ENCODE results near the gene CTTNBP2.

DNA sequence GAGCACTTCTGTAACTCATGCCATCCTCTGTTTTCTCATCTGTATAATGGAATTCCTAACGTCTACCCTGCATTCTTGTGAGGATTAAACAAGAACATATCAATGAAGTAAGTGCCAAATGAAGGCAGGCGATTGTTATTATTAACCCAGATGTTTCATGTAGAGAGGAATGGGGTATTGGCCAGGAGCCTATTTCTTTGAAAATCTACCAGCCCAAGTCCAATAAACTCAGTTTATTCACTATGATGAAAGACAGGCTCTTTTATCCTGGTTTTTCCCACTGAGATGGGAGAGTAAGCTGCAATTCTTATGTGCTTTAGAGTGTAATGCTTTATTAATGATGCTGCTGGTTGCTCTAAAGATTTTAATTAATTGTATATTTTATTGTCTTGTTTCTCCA, 9.6 kb downstream of the CTTNBP2 start:
- TF ChIP-seq GABPA (IDR thresholded peaks at IDR 0.05; ENCODE audit: low read depth) (no peak), RFX5 (IDR thresholded peaks at IDR 0.05; ENCODE audit: low read length) (no peak), MXI1 (IDR thresholded peaks at IDR 0.05; ENCODE audit: low read depth, low read length) (no peak), FOXJ3 (CRISPR knock-in tag; IDR thresholded peaks at IDR 0.05) (no peak), JUND (IDR thresholded peaks at IDR 0.05) (no peak), SIN3A (IDR thresholded peaks at IDR 0.05; ENCODE audit: borderline replicate concordance, low read depth, low read length) (no peak), EP300 (IDR thresholded peaks at IDR 0.05; ENCODE audit: borderline replicate concordance in 1 of 2, low read depth in 1 of 2, low read length in 1 of 2) (no peak), TAF1 (IDR thresholded peaks at IDR 0.05; ENCODE audit: borderline replicate concordance, low read depth, low read length) (no peak), CHD2 (IDR thresholded peaks at IDR 0.05; ENCODE audit: low read length, partially characterized antibody) (no peak), TEAD4 (IDR thresholded peaks at IDR 0.05; ENCODE audit: borderline replicate concordance, insufficient read depth) (no peak)
- TF ChIP-seq, protein P1, sequence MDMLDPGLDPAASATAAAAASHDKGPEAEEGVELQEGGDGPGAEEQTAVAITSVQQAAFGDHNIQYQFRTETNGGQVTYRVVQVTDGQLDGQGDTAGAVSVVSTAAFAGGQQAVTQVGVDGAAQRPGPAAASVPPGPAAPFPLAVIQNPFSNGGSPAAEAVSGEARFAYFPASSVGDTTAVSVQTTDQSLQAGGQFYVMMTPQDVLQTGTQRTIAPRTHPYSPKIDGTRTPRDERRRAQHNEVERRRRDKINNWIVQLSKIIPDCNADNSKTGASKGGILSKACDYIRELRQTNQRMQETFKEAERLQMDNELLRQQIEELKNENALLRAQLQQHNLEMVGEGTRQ (IDR thresholded peaks at IDR 0.05; ENCODE audit: borderline replicate concordance, low read depth, low read length): no peak
- TF ChIP-seq, protein P2, sequence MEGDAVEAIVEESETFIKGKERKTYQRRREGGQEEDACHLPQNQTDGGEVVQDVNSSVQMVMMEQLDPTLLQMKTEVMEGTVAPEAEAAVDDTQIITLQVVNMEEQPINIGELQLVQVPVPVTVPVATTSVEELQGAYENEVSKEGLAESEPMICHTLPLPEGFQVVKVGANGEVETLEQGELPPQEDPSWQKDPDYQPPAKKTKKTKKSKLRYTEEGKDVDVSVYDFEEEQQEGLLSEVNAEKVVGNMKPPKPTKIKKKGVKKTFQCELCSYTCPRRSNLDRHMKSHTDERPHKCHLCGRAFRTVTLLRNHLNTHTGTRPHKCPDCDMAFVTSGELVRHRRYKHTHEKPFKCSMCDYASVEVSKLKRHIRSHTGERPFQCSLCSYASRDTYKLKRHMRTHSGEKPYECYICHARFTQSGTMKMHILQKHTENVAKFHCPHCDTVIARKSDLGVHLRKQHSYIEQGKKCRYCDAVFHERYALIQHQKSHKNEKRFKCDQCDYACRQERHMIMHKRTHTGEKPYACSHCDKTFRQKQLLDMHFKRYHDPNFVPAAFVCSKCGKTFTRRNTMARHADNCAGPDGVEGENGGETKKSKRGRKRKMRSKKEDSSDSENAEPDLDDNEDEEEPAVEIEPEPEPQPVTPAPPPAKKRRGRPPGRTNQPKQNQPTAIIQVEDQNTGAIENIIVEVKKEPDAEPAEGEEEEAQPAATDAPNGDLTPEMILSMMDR (IDR thresholded peaks at IDR 0.05): no peak
